GM12873 (cell line): ENCODE results near the gene TEX14.

Experiments used
- CTCF ChIP-seq: IDR thresholded peaks from 2 replicates; pipeline ENCODE4 v1.5.1; 2012; ENCODE audit warnings: low read depth, mild to moderate bottlenecking, moderate library complexity, low read length, control low read depth; ENCODE audit not compliant: insufficient read depth; ENCODE audit errors: missing control alignments

Gene TEX14

GRCh38 chr17:58702045-58702476 is 10.2 kb upstream of the TEX14 start:
- TF ChIP-seq CTCF: no peak

DNA sequence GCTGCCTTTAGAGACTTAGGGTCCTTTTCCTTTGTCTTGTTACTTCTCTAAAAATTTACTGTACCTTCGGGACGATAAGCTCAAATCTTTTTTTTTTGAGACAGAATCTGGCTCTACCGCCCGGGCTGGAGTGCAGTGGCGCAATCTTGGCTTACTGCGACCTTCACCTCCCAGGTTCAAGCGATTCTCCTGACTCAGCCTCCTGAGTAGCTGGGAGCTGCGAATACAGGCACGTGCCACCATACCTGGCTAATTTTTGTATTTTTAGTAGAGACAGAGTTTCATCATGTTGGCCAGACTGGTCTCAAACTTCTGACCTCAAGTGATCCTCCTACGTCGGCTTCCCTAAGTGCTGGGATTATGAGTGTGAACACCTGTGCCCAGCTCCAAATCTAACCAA is 7.9 kb upstream of the TEX14 start:
- TF ChIP-seq CTCF: no peak

DNA sequence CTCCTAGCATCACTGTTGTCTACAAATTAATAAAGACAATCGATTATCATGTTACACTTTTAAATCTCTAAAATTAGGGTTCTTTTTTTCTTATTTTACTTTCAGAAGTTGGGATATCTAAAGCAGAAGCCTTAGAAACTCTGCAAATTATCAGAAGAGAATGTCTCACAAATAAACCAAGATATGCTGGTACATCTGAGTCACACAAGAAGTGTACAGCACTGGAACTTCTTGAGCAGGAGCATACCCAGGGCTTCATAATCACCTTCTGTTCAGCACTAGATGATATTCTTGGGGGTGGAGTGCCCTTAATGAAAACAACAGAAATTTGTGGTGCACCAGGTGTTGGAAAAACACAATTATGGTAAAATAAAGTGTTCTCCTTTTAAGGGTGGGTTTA is 3.0 kb upstream of the TEX14 start:
- no peak for TF ChIP-seq CTCF

- no peak for TF ChIP-seq CTCF
Measured at GRCh38 chr17:58694302-58694701, 2.5 kb upstream of the TEX14 start.

- no peak for TF ChIP-seq CTCF
Measured at GRCh38 chr17:58693751-58694150, 1.9 kb upstream of the TEX14 start.

DNA sequence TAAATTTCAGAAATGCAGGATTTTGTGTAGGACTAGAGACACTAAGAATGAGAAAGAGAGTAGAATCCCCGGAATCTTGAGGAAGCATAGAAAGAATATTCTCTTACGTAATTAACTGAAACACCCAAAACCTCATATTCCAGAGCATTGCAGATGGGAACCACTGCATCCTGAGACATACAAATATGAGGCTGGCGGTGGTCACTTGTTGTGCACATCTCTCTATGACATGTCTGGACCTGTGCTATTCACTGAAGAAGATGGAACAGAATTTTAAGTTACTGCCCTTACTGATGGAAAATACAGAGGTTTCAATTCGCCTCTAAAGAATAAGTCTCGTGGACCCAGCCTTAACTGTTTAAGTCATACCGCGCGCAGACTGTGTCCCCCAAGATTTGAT is 1.4 kb upstream of the TEX14 start:
- no peak for TF ChIP-seq CTCF

GRCh38 chr17:58692239-58693055 is 602 bp upstream of the TEX14 start, which contains the start of gene RAD51C:
Gene RAD51C, plus strand, starts transcription at chr17:58692602. Its CDS starts 42 bp downstream, at chr17:58692644.
- TF ChIP-seq CTCF: no peak
